Vagina (tissue), 2 donors: ENCODE results near the gene SH3D19.

Experiments used
- POLR2A ChIP-seq, 2 donors: fragments of 450-650 bp; IDR thresholded peaks; one replicate each; pipeline ENCODE4 v1.6.1; 2017; ENCODE audit warnings: antibody characterized with exemption in 2 of 2, mild to moderate bottlenecking in 2 of 2, moderate library complexity in 2 of 2
- POLR2AphosphoS5 ChIP-seq, 2 donors: sonication (generic); formaldehyde crosslinking; IDR thresholded peaks; one replicate each; pipeline ENCODE4 v1.9.0; 2017; ENCODE audit warnings: antibody characterized with exemption in 2 of 2, mild to moderate bottlenecking in 2 of 2, low read depth in 1 of 2; ENCODE audit not compliant: insufficient read depth in 1 of 2

GRCh38 chr4:151340751-151341385 lies 15.5 kb upstream of the SH3D19 start:
- TF ChIP-seq POLR2A (IDR thresholded peaks at IDR 0.05) (no peak), POLR2AphosphoS5 (IDR thresholded peaks at IDR 0.05; ENCODE audit: insufficient read depth in 1 of 2, low read depth in 1 of 2) (no peak)
